A673 (cell line): Measurements from ENCODE around the gene DLGAP1.

Experiments used
- EZH2 ChIP-seq: fragments of 200-600 bp; sonication (generic); IDR thresholded peaks from 2 replicates; pipeline ENCODE4 v1.6.1; 2017; ENCODE audit warnings: borderline replicate concordance, low read depth, mild to moderate bottlenecking, mixed read lengths, antibody characterized with exemption, low read length; ENCODE audit not compliant: poor library complexity, severe bottlenecking
- TF ChIP-seq, protein P1 (sequence below): fragments of 300-800, 200-600 bp; sonication (generic); conservative IDR thresholded peaks from 2 replicates; pipeline ENCODE4 v1.5.1; 2017; ENCODE audit warnings: low read depth, mild to moderate bottlenecking, antibody characterized with exemption, low read length, moderate library complexity, mixed read lengths

DNA sequence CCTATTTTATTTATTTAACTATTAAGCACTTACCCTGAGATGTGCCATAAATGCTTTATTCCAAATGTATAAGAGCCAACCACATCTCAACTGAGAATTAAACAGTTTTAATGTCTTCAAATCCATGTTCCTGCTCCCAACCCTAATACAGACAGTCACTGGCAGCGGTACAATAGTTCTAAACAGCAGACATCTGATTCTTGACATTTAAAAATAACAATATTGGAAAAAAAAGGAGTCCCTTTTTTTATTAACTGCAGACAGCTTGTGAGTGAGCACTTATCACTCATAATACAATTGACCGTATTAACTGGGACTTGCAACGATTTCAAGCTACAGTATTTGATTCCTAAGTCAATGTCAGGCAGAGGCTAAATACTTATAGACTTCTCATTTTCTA is 580.5 kb downstream of the DLGAP1 start:
- TF ChIP-seq, protein P1, sequence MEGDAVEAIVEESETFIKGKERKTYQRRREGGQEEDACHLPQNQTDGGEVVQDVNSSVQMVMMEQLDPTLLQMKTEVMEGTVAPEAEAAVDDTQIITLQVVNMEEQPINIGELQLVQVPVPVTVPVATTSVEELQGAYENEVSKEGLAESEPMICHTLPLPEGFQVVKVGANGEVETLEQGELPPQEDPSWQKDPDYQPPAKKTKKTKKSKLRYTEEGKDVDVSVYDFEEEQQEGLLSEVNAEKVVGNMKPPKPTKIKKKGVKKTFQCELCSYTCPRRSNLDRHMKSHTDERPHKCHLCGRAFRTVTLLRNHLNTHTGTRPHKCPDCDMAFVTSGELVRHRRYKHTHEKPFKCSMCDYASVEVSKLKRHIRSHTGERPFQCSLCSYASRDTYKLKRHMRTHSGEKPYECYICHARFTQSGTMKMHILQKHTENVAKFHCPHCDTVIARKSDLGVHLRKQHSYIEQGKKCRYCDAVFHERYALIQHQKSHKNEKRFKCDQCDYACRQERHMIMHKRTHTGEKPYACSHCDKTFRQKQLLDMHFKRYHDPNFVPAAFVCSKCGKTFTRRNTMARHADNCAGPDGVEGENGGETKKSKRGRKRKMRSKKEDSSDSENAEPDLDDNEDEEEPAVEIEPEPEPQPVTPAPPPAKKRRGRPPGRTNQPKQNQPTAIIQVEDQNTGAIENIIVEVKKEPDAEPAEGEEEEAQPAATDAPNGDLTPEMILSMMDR, result no peak
- no peak for TF ChIP-seq EZH2
